Activated naive CD4-positive, alpha-beta T cell treated with anti-CD3 and anti-CD28 coated beads, Interleukin-2, amount 50 U/mL, for 72 hours (primary cell): ENCODE results near the gene RNF157. TPM values are rescaled to one million over a fixed set of nuclear protein-coding genes. Genes with fewer than 3 reads are reported as not detected.
"Not testable (repeated sequence)": the region's sequence is repeated elsewhere in the genome, so short reads cannot be mapped to it uniquely, and the experiment has no call there.

Experiments
- ATAC-seq, 2 donors: fragments of 150-1000 bp; cut with Tn5 transposase; 2 replicates each; pipeline ENCODE4 v1.10.0; 2021; ENCODE audit warnings: mild to moderate bottlenecking in 2 of 2, moderate library complexity in 2 of 2
- DNase-seq, 2 donors: peaks; one replicate each; pipeline ENCODE4 v3.0.0; 2021 to 2022; ENCODE audit warnings: low spot score in 2 of 2
- H3K27ac Mint-ChIP-seq, 2 donors: one replicate each; pipeline ENCODE4 v1.8.0; 2022; ENCODE audit warnings: mild to moderate bottlenecking in 2 of 2, mixed read lengths in 2 of 2
- H3K36me3 Mint-ChIP-seq, 2 donors: one replicate each; pipeline ENCODE4 v1.8.0; 2022; ENCODE audit warnings: mixed read lengths in 2 of 2
- H3K9me3 Mint-ChIP-seq, 2 donors: one replicate each; pipeline ENCODE4 v1.8.0; 2022; ENCODE audit warnings: mixed read lengths in 2 of 2
- total RNA-seq, 2 donors: library from RNA; stranded (reverse); gene quantifications; one replicate each; pipeline ENCODE4 v1.2.3, GENCODE V29; 2022

Gene RNF157
- total RNA-seq, 2 donors from 2014 or later = 22.0 to 35.1 TPM

GRCh38 chr17:76247304-76247703 is 7.0 kb upstream of the RNF157 start:
- H3K9me3 Mint-ChIP-seq = peaks cover 3 to 4% of the 10 kb centered on the region in 2 donors
- H3K27ac Mint-ChIP-seq = no peak overlapping the region
- peaks cover 4 to 11% of the 10 kb centered on the region in 2 donors for H3K36me3 Mint-ChIP-seq
- ATAC-seq = no peak
- peak in 1 of 2 donors; percentile 37 for DNase-seq

- DNase-seq (peak; percentile 70 to 77), ATAC-seq (peak; percentile 98)
- Mint-ChIP-seq H3K27ac (peak overlapping the region; percentile 81 to 97), H3K36me3 (peaks cover 0 to 7% of the 10 kb centered on the region in 2 donors), H3K9me3 (no peaks in the 10 kb centered on the region)
These were observed 6.1 kb upstream of the RNF157 start for GRCh38 chr17:76246080-76247066.

GRCh38 chr17:76244721-76245120 is 4.4 kb upstream of the RNF157 start:
- not testable (repeated sequence) for ATAC-seq, H3K27ac Mint-ChIP-seq, H3K9me3 Mint-ChIP-seq
- peak in 1 of 2 donors; percentile 25 for DNase-seq
- peaks cover 6 to 13% of the 10 kb centered on the region in 2 donors for H3K36me3 Mint-ChIP-seq

DNA sequence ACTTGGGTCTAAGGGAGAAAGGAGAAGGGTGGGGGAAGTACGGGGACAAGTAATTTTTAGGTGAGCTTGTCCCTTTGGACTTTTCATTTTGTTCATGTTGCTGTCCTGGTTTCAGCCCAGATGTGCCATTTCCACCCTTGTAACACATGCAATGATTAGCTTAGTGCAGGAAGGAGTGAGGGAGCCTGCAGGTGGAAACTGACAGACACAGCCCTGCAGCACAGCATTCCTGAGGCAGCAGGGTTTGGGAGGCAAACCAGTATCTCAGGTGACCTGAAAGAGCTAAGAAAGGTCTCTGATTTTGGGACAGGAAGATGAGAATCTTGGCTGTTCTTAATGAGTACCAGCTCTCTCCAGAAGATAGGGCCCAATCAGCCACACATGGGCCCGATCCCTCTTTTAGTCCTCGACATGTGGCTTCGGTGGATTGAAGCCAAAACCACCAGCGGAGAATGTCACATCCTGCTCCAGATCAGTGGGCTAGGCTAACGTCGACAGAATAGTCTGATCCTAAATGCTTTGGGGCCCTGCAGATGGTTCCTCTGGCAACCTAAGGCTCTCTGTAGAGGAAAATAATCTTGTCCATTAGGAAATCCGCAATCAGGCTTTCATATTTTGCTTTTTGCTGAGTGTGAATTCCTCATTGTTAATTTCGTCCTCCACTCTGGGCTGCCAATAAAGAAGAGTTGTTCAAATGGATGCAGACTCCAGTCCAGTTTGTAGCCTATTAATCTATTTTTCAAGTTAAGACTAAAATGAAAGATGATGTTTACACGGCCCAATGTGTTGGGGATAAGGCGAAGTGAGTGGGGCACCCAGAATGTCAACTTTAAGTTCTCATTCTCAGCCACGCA is 3.8 kb upstream of the RNF157 start:
- H3K27ac Mint-ChIP-seq = no peak overlapping the region
- ATAC-seq (no peak), DNase-seq (peak in 1 of 2 donors; percentile 31)
- H3K36me3 Mint-ChIP-seq = peaks cover 6 to 13% of the 10 kb centered on the region in 2 donors
- H3K9me3 Mint-ChIP-seq = no peaks in the 10 kb centered on the region

GRCh38 chr17:76241691-76242255 is 1.5 kb upstream of the RNF157 start:
- DNase-seq = no peak
- ATAC-seq = no peak
- peaks cover 6 to 36% of the 10 kb centered on the region in 2 donors for H3K36me3 Mint-ChIP-seq
- peak overlapping the region in 1 of 2 donors; percentile 74 for H3K27ac Mint-ChIP-seq
- H3K9me3 Mint-ChIP-seq = no peaks in the 10 kb centered on the region

- Mint-ChIP-seq H3K36me3 (peaks cover 6 to 40% of the 10 kb centered on the region in 2 donors), H3K27ac (peak overlapping the region; percentile 74 to 90), H3K9me3 (no peaks in the 10 kb centered on the region)
- ATAC-seq (no peak), DNase-seq (no peak)
These were observed 878 bp upstream of the RNF157 start for GRCh38 chr17:76241204-76241538.

GRCh38 chr17:76239538-76240274 is 587 bp downstream of the RNF157 start:
- peak; percentile 8 to 14 for ATAC-seq
- no peak overlapping the region for H3K27ac Mint-ChIP-seq
- no peaks in the 10 kb centered on the region for H3K9me3 Mint-ChIP-seq
- peak in 1 of 2 donors; percentile 15 for DNase-seq
- peaks cover 6 to 40% of the 10 kb centered on the region in 2 donors for H3K36me3 Mint-ChIP-seq

- DNase-seq = no peak
- H3K36me3 Mint-ChIP-seq = peaks cover 6 to 42% of the 10 kb centered on the region in 2 donors
- H3K27ac Mint-ChIP-seq = no peak overlapping the region
- H3K9me3 Mint-ChIP-seq = peaks cover 0 to 2% of the 10 kb centered on the region in 2 donors
- ATAC-seq = no peak
These were observed 1.3 kb downstream of the RNF157 start for GRCh38 chr17:76238847-76239537.

- no peak for ATAC-seq
- DNase-seq = no peak
- Mint-ChIP-seq H3K36me3 (peaks cover 6 to 41% of the 10 kb centered on the region in 2 donors), H3K27ac (peak overlapping the region in 1 of 2 donors; percentile 51), H3K9me3 (peaks cover 0 to 4% of the 10 kb centered on the region in 2 donors)
These were observed 2.4 kb downstream of the RNF157 start for GRCh38 chr17:76237859-76238313.

- Mint-ChIP-seq H3K36me3 (peaks cover 6 to 39% of the 10 kb centered on the region in 2 donors), H3K9me3 (peaks cover 0 to 4% of the 10 kb centered on the region in 2 donors), H3K27ac (no peak overlapping the region)
- DNase-seq = no peak
- no peak for ATAC-seq
These were observed 3.7 kb downstream of the RNF157 start for GRCh38 chr17:76236603-76237002.

DNA sequence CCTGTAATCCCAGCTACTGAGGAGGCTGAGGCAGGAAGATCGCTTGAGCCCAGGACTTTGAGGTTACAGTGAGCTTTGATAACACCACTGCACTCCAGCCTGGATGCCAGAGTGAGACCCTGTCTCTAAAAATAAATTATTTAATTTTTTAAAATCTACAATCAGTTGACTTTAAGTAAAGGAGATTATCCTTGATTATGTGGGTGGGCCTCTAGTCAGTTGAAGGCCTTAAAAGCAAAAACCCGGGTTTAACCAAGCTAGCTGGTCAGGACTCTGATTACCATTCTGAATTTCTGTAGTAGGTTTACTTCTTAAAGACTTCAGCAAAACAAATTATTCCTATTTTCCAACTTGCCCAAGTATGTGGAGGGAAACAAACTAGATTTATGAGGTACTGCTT is 4.4 kb downstream of the RNF157 start:
- H3K9me3 Mint-ChIP-seq = peaks cover 0 to 4% of the 10 kb centered on the region in 2 donors
- peaks cover 2 to 32% of the 10 kb centered on the region in 2 donors for H3K36me3 Mint-ChIP-seq
- DNase-seq (no peak), ATAC-seq (no peak)
- no peak overlapping the region for H3K27ac Mint-ChIP-seq

GRCh38 chr17:76234354-76234679 is 6.0 kb downstream of the RNF157 start:
- Mint-ChIP-seq H3K36me3 (peaks cover 0 to 37% of the 10 kb centered on the region in 2 donors), H3K27ac (no peak overlapping the region), H3K9me3 (peaks cover 0 to 4% of the 10 kb centered on the region in 2 donors)
- DNase-seq = no peak
- ATAC-seq = no peak

DNA sequence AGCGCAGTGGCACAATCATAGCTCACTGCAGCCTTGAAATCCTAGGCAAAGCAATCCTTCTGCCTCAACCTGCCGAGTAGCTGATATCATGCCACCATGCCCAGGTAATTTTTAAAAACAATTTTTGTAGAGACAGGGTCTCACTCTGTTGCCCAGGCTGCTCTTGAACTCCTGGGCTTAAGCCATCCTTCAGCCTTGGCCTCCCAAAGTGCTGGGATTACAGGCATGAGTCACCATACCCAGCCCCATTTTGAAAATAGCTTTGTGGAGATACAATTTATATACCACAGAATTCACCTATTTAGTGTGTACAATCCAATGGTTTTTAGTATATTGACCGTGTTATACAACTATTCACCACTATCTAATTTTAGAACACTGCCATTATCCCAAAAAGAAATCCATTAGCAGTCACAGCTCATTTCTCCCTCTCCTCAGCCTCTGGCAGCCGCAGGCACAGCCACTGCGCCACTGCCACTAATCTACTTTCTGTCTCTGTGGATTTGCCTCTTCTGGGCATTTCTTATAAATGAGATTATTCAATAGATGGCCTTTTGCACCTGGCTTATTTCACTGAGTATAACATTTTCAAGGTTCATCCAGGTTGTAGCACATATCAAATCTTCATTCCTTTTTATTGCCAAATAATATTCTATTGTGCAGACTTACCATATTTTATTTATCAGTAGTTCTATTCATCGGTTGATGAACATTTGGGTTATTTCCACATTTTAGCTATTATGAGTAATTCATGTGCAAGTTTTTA is 6.5 kb downstream of the RNF157 start:
- ATAC-seq (no peak), DNase-seq (no peak)
- Mint-ChIP-seq H3K27ac (no peak overlapping the region), H3K36me3 (peaks cover 0 to 39% of the 10 kb centered on the region in 2 donors), H3K9me3 (peaks cover 0 to 4% of the 10 kb centered on the region in 2 donors)

GRCh38 chr17:76232342-76232741 is 8.0 kb downstream of the RNF157 start:
- H3K9me3 Mint-ChIP-seq = peaks cover 4% of the 10 kb centered on the region in 2 donors
- H3K27ac Mint-ChIP-seq = no peak overlapping the region
- H3K36me3 Mint-ChIP-seq = peaks cover 0 to 33% of the 10 kb centered on the region in 2 donors
- DNase-seq (no peak), ATAC-seq (no peak)

DNA sequence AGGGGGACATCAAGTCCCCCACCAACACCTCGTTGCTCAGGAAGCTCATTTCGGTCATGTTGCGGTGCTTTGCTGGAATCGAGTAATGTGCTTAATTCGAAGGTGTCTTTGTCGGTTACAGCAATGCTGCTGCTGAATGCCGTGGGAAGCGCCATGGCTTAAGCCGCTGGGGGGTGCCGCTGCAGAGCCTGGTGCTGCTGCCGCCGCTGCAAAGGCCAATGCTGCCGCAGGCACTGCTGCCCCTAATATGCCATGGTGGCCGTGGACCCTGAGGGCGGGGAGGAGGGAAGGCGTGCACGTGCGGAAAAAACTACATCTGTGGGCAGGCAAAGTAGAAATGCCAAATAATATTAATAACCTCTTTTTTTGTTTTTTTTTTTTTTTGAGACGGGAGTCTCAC is 13.5 kb downstream of the RNF157 start:
- not testable (repeated sequence) for H3K9me3 Mint-ChIP-seq, DNase-seq, ATAC-seq, H3K27ac Mint-ChIP-seq
- peaks cover 0 to 19% of the 10 kb centered on the region in 2 donors for H3K36me3 Mint-ChIP-seq
